Large intestine (tissue), 3 donors: ENCODE results near the gene SMIM22. TPM values are rescaled to one million over a fixed set of nuclear protein-coding genes. Genes with fewer than 3 reads are reported as not detected.

Source experiments
- DNase-seq, 2 donors: peaks; one replicate each; pipeline versions ENCODE4 v3.0.0 to v3.0.0-alpha.2; 2013
- H3K27ac ChIP-seq: one replicate; pipeline ENCODE4 v1.5.1; 2013; ENCODE audit warnings: low read length
- H3K27me3 ChIP-seq: 2 replicates; pipeline ENCODE4 v1.6.1; 2013; ENCODE audit warnings: low read length; ENCODE audit not compliant: control insufficient read depth, insufficient read depth
- H3K36me3 ChIP-seq: 2 replicates; pipeline ENCODE4 v1.6.1; 2013; ENCODE audit warnings: low read length; ENCODE audit not compliant: control insufficient read depth, insufficient read depth
- H3K4me1 ChIP-seq: one replicate; pipeline ENCODE4 v1.6.1; 2013; ENCODE audit warnings: low read length; ENCODE audit not compliant: control insufficient read depth, insufficient read depth
- H3K4me3 ChIP-seq: one replicate; pipeline ENCODE4 v1.5.1; 2013; ENCODE audit warnings: low read length
- H3K9me3 ChIP-seq: one replicate; pipeline ENCODE4 v1.6.1; 2013; ENCODE audit warnings: mild to moderate bottlenecking, low read depth, low read length, moderate library complexity; ENCODE audit not compliant: control insufficient read depth
- WGBS: methylation state at CpG from one replicate; pipeline ENCODE4 v1.1.5; 2013; ENCODE audit warnings: low lambda C conversion rate; ENCODE audit not compliant: insufficient coverage; 5-methylcytosine and 5-hydroxymethylcytosine counted together
- polyA plus RNA-seq: library from polyadenylated mRNA; unstranded; fragments of 120-200 nt; gene quantifications from one replicate; pipeline ENCODE4 v1.2.1, GENCODE V29; 2013

SMIM22 gene
- polyA plus RNA-seq, 1 donor: 75.8 TPM

GRCh38 chr16:4801962-4802658 is 6.9 kb downstream of the SMIM22 start, which contains the start of gene ROGDI:
ROGDI (minus strand) TSS chr16:4802633; CDS start chr16:4802571, 62 bp downstream.
- Histone ChIP-seq H3K9me3 (no peaks in the 10 kb centered on the region), H3K27ac (peak within 1 kb of the TSS; percentile 77), H3K27me3 (no peaks in the 10 kb centered on the region), H3K4me1 (peaks cover 20% of the 10 kb centered on the region), H3K36me3 (peaks cover 53% of the 10 kb centered on the region), H3K4me3 (peak within 1 kb of the TSS; percentile 51)
- no CpG with 5 or more reads among the region's 70 CpGs for WGBS
- DNase-seq: peak; percentile 86 to 94

- H3K36me3 ChIP-seq: peaks cover 54% of the 10 kb centered on the region
- peak; percentile 85 to 95 for DNase-seq
- peak overlapping the region; percentile 77 for H3K27ac ChIP-seq
- H3K9me3 ChIP-seq: no peaks in the 10 kb centered on the region
- WGBS: no CpG with 5 or more reads among the region's 59 CpGs
- no peaks in the 10 kb centered on the region for H3K27me3 ChIP-seq
- peaks cover 17% of the 10 kb centered on the region for H3K4me1 ChIP-seq
- peak overlapping the region; percentile 51 for H3K4me3 ChIP-seq
Measured at GRCh38 chr16:4802659-4803287, 7.6 kb downstream of the SMIM22 start.

- WGBS: no CpG with 5 or more reads among the region's 8 CpGs
- H3K27ac ChIP-seq: peak overlapping the region; percentile 77
- no peak for DNase-seq
- no peaks in the 10 kb centered on the region for H3K27me3 ChIP-seq
- peaks cover 54% of the 10 kb centered on the region for H3K36me3 ChIP-seq
- peaks cover 17% of the 10 kb centered on the region for H3K4me1 ChIP-seq
- no peaks in the 10 kb centered on the region for H3K9me3 ChIP-seq
- peak overlapping the region; percentile 51 for H3K4me3 ChIP-seq
Measured at GRCh38 chr16:4803401-4803844, 8.3 kb downstream of the SMIM22 start.

- Histone ChIP-seq H3K4me1 (peaks cover 17% of the 10 kb centered on the region), H3K9me3 (no peaks in the 10 kb centered on the region), H3K27me3 (no peaks in the 10 kb centered on the region), H3K4me3 (no peak overlapping the region), H3K36me3 (peaks cover 51% of the 10 kb centered on the region), H3K27ac (no peak overlapping the region)
- no peak for DNase-seq
- 80% methylated on average over 1 of the region's 26 CpGs for WGBS
Measured at GRCh38 chr16:4803898-4804762, 9.0 kb downstream of the SMIM22 start.

GRCh38 chr16:4805231-4805630 is 10.1 kb downstream of the SMIM22 start:
- Histone ChIP-seq H3K36me3 (peaks cover 45% of the 10 kb centered on the region), H3K27ac (no peak overlapping the region)

GRCh38 chr16:4806280-4806679 is 11.1 kb downstream of the SMIM22 start:
- no CpG with 5 or more reads among the region's 6 CpGs for WGBS
- Histone ChIP-seq H3K36me3 (peaks cover 54% of the 10 kb centered on the region), H3K4me3 (no peak overlapping the region), H3K27ac (no peak overlapping the region), H3K4me1 (peaks cover 4% of the 10 kb centered on the region), H3K9me3 (no peaks in the 10 kb centered on the region), H3K27me3 (no peaks in the 10 kb centered on the region)
- DNase-seq: no peak

More at GRCh38 chr16:4805231-4805630, 10.1 kb downstream of the SMIM22 start:
- Histone ChIP-seq H3K27me3 (no peaks in the 10 kb centered on the region), H3K4me1 (peaks cover 15% of the 10 kb centered on the region), H3K9me3 (no peaks in the 10 kb centered on the region), H3K4me3 (no peak overlapping the region)
- WGBS: no CpG with 5 or more reads among the region's 11 CpGs
- DNase-seq: no peak

- DNase-seq: no peak
- H3K9me3 ChIP-seq: no peaks in the 10 kb centered on the region
- H3K27ac ChIP-seq: no peak overlapping the region
- H3K4me3 ChIP-seq: no peak overlapping the region
- H3K27me3 ChIP-seq: no peaks in the 10 kb centered on the region
- peaks cover 70% of the 10 kb centered on the region for H3K36me3 ChIP-seq
- no peaks in the 10 kb centered on the region for H3K4me1 ChIP-seq
- no CpG with 5 or more reads among the region's 3 CpGs for WGBS
Measured at GRCh38 chr16:4811242-4811641, 16.1 kb downstream of the SMIM22 start.

- Histone ChIP-seq H3K36me3 (peaks cover 67% of the 10 kb centered on the region), H3K27ac (no peak overlapping the region), H3K27me3 (no peaks in the 10 kb centered on the region), H3K9me3 (no peaks in the 10 kb centered on the region), H3K4me1 (no peaks in the 10 kb centered on the region), H3K4me3 (no peak overlapping the region)
- no peak for DNase-seq
- WGBS: no CpG with 5 or more reads among the region's 9 CpGs
Measured at GRCh38 chr16:4811773-4812172, 16.6 kb downstream of the SMIM22 start.

- Histone ChIP-seq H3K4me1 (no peaks in the 10 kb centered on the region), H3K4me3 (no peak overlapping the region), H3K27ac (no peak overlapping the region), H3K36me3 (peaks cover 63% of the 10 kb centered on the region), H3K27me3 (no peaks in the 10 kb centered on the region), H3K9me3 (no peaks in the 10 kb centered on the region)
- WGBS: no CpG with 5 or more reads among the region's 16 CpGs
- DNase-seq: no peak
Measured at GRCh38 chr16:4813251-4814003, 18.3 kb downstream of the SMIM22 start.

- Histone ChIP-seq H3K4me3 (no peak overlapping the region), H3K27me3 (no peaks in the 10 kb centered on the region), H3K27ac (no peak overlapping the region), H3K36me3 (peaks cover 67% of the 10 kb centered on the region), H3K9me3 (no peaks in the 10 kb centered on the region), H3K4me1 (no peaks in the 10 kb centered on the region)
- DNase-seq: no peak
Measured at GRCh38 chr16:4814046-4814445, 18.9 kb downstream of the SMIM22 start.
